ENCODE measurements around the gene GNAS-AS1.

DNA sequence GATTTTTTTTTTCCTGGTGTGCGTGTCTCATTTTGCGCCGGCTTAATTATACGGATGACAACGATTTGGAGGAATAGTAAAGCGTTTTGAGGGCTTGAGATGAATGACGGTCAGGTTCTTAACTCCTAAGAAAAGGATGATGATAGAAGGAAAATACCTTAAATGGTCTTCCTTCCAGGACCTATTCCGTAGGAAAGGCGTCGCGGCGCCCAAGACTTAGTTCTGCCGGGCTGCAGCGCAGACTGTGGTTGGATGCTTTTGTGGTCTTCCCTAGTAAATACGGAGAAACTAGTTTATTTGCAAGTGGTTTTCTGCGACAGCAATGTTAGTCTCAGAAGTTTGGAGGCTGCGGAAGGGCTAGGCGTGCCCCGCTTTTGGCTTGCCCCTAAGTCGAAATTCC is 8.4 kb downstream of the GNAS-AS1 start:
- TF ChIP-seq, protein P1, sequence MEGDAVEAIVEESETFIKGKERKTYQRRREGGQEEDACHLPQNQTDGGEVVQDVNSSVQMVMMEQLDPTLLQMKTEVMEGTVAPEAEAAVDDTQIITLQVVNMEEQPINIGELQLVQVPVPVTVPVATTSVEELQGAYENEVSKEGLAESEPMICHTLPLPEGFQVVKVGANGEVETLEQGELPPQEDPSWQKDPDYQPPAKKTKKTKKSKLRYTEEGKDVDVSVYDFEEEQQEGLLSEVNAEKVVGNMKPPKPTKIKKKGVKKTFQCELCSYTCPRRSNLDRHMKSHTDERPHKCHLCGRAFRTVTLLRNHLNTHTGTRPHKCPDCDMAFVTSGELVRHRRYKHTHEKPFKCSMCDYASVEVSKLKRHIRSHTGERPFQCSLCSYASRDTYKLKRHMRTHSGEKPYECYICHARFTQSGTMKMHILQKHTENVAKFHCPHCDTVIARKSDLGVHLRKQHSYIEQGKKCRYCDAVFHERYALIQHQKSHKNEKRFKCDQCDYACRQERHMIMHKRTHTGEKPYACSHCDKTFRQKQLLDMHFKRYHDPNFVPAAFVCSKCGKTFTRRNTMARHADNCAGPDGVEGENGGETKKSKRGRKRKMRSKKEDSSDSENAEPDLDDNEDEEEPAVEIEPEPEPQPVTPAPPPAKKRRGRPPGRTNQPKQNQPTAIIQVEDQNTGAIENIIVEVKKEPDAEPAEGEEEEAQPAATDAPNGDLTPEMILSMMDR (IDR thresholded peaks at IDR 0.05): no peak
- no peak for TF ChIP-seq EP300 (IDR thresholded peaks at IDR 0.05)
